Measurements from ENCODE around the gene PCGF2.
A peak's percentile ranks its signal among the peaks of the same experiment; 100 is the strongest.

Gene PCGF2

DNA sequence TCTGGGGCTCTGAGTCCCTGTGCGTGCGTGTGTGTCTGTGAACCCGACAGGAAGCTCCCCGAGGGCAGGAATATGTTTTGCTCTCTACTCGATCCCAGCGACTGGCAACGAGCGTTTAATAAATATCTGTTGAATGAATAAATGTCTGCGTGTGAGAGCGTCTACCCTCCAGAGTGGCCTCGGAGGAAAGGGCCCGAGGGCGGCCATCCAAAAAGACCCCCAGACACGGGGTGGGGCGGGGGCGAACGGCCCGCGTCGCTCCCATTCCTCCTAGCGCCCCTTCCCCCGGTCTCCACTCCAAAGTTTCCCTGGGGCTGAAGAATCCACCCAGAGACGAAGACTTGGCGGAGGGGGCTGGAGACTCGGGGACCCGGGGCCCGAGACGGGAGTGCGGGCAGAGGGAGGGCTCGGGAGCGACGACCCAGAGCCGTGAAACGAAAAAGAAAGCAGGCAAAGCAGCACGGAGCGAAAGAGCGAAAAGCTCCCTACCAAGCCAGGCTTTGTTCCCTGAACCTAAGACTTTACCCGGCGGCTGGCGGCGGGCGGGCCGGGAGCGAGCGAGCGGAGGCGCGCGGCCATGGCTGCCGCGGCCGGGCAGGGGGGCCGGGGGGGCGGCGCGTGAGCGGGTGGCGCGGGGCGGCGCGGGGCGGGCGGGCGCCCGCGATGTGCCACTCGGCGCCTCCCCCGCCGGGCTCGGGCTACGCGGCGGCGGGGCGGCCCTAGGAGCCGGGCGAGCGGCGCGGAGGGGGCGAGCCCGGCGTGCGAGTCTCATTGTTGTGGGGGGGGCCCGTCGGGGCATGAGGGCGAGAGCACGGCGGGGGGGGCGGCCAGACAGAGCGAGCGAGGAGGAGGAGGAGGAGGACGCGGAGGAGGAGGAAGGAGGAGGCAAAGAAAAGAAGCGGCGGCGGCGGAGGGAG, 43.3 kb downstream of the PCGF2 start, which contains the start of gene MLLT6:
MLLT6 (plus strand) TSS at position 668 of the 917 bp plus-strand sequence. CDS start 360 bp downstream, outside the sequence.
- DNase-seq (ENCODE audit: low read depth in 2 of 2, low spot score in 1 of 2) = peak in 1 of 2 donors; percentile 64

DNA sequence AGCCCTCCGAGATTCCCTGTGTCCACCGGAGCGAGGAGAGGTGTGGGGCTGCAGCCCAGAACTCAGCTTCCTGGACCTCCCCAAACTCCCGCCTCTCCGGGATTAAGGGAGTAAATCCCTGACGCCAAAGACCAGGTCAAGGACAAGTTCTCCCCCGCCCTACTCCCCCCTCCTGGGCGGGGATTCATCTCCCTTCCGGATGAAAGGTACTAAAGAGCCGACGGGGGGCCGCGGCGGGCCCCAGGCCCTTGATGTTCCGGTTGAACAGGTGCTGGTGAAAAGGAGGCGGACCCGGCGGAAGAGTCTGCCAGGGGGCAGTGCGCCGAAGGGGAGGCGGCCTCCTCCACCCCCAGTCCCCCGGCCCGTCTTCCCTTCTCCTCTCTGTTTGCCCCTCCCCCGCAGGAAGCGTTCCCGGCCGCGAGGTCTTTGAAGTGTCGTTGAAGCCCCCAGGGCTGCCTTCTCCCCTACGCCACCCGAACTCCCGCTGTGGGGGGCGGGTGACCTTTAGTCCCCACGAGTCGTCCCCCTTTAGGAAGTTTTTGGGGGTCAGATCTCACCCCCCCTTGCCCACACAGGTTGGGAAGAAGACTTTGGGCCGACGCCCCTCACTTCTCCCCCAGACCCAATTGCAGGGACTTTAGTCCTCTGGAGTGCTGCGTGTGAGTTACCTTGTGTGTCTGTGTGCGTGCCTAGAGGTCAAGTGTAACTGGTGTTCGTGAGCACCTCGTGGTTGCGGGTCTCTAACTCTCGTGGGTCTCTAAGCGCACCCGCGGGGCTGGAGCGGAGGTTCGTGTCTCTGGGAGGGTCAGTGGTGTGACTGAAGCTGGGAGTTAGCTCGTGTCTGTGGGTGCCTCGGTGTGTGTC, 44.2 kb downstream of the PCGF2 start:
- peak in 1 of 2 donors; percentile 53 for DNase-seq (ENCODE audit: low read depth in 2 of 2, low spot score in 1 of 2)

- no peak for DNase-seq (ENCODE audit: low read depth in 2 of 2, low spot score in 1 of 2)
Observed at GRCh38 chr17:38702916-38703741, 45.0 kb downstream of the PCGF2 start.

GRCh38 chr17:38702166-38702915, 45.8 kb downstream of the PCGF2 start:
- DNase-seq (ENCODE audit: low read depth in 2 of 2, low spot score in 1 of 2) = peak; percentile 46 to 59

DNA sequence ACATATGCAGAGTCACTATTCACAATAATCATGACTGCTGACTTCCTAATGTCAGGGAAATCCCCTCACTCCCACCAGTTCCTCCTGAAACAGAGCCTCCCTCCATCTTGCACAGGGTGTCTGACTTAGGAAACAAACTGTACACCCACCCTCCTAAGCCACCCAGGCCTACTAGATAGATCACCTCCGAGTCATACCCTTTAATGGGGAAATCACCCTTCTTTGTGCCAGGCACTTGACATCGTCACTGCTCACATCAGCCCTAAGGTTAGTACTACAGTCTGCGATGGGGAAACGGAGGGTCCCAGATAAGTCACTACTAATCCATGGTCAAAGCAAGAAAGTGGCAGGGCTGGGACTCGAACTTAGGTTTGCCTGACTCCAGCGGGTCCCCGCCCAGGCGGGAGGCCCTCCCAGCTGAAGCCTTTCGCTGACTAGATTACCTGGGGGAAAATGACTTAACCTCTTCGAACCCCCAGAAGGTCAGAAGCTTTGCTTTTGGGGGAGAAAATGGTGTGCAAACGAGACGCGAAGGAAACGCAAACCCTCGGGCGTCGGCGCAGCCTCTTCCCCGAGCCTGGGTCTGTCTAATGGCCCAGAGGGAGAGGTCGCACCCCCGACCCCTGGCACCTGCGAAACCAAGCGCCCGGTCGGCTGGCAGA, 46.5 kb downstream of the PCGF2 start:
- no peak for DNase-seq (ENCODE audit: low read depth in 2 of 2, low spot score in 1 of 2)

DNA sequence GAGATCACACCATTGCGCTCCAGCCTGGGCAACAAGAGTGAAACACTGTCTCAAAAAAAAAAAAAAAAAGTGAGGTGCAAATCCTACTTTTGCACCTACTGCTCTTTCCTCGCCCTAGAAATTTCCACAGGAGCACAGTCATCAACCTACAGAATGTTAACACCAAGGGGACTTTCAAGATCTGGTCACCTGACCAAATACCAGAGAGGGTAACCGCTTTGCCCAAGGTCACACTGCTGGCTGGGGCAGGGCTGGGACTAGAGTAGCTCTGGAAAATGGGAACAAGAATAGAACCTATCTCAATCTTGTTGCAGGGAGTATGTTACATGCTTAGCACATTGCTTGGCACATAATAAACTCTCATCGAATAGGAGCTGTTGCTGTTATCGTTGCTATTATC, 49.4 kb downstream of the PCGF2 start:
- no peak for DNase-seq (ENCODE audit: low read depth in 2 of 2, low spot score in 1 of 2)

- no peak for DNase-seq (ENCODE audit: low read depth in 2 of 2, low spot score in 1 of 2)
Observed at GRCh38 chr17:38697061-38697820, 50.9 kb downstream of the PCGF2 start.

DNA sequence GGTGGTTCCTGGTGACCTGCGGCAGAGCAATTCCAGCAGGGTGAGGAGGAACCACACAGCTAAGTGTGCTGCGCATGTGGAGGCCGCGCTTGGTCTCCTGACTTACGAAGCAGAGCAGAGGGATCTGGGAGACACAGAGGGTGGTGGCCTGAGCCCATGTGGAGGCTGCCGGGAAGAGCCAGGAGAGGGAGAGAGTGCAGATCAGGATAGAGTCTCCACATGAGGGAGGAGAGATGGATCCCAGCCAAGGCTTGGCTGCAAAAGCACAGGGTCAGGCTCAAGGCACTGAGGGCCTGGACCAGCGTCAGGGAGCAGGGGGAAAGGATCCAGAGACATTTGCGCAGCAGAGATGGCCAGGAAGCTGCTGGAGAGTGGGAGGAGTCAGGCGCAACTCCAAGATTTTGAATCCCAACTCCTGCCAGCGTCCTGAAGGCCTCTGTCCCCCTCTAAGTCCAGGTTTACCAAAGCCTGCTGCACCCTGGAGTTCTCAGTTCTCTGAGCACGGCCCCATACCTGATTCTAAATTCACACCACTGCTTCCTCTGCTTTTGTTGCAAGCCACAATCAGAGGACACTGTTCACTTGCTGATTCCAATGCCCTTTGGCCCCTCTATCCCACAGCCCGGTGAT, 54.3 kb downstream of the PCGF2 start:
- DNase-seq (ENCODE audit: low read depth in 2 of 2, low spot score in 1 of 2) = no peak

DNA sequence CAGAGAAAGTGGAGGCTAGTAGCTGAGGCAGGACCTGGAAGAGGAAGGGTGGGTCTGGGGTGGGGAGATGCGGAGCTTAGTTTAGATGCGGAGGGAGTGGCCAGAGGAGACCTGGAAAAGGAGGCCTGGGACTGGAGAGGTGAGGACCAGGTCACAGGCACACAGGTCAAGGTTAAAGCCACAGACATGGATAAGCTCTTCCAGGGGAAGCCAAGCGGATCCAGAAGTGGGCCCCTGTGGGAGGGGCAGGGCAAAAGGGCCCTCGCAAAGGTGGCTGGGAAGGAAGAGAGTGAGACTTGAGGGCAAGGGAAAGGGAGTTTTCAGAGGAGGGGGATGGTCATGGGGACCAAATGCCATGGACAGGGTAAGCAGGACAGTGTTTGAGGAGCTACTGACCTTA, 57.0 kb downstream of the PCGF2 start:
- DNase-seq (ENCODE audit: low read depth in 2 of 2, low spot score in 1 of 2) = no peak

DNA sequence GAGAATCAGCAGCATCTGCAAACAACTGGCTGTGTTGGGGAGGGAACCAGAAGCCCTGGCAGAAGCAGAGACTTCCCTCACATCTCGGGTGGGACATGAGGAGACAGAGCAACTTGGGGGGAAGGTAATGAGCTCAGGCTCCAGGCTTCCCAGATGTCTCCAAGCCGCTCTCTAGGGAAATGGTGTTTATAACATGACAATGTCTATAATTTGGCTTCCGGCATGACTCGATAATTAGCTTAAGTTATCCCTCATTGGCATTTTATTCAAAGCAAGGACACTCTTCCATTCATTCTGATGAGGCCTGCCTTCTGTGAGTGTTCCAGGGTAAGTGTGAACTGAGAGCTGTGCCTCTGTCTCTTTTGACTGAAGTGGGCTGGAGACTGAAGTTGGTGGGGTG, 57.8 kb downstream of the PCGF2 start:
- no peak for DNase-seq (ENCODE audit: low read depth in 2 of 2, low spot score in 1 of 2)

DNA sequence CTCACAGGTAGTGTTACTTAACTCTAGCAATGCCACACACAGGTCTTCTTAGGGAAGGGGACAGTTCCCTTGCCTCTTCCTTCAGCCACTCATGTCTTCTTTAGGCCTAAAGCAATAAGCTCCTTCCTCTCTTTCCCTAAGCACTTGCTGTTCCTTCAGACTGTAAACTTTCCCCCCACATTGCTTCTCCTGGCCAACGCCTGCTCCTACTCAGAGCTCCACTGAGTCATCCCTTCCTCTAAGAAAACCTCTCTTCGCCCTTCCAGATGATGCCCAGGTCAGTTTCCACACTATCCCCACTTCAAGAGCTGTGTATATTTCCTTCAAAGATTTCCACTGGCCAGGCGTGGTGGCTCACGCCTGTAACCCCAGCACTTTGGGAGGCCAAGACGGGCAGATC, 60.9 kb downstream of the PCGF2 start:
- DNase-seq (ENCODE audit: low read depth in 2 of 2, low spot score in 1 of 2) = no peak

DNA sequence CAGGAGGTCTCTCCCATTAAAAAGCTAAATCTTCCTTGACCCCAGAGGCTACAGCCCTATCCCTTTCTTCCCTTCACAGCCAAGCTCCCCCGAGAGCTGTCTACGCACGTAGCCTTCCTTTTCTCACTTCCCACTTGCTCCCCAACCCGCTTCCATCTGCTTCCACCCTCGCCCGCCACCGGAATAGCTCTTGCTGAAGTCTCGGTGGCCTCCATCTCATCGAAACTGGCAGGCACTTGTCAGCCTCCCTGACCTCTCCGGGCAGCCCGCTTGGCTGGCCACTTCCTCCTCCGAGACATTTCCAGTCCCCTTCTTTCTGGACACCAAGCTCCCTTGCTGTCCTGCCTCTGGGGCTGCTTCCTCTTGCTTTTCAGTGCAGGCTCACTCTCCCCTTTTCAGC, 62.6 kb downstream of the PCGF2 start:
- DNase-seq (ENCODE audit: low read depth in 2 of 2, low spot score in 1 of 2) = no peak

Data from stimulated activated CD8-positive, alpha-beta memory T cell treated with anti-CD3 and anti-CD28 coated beads, Interleukin-4, amount 100 ng/mL, for 1 hour (primary cell).